Skin of body (tissue), 1 donor: ENCODE data around the gene AMBN. TPM values are rescaled to one million over a fixed set of nuclear protein-coding genes. Genes with fewer than 3 reads are reported as not detected.

Source experiments
- total RNA-seq: library from RNA; depleted of rRNA; stranded (reverse); fragments of >200 nt; gene quantifications from one replicate; pipeline ENCODE4 v1.2.3, GENCODE V29; 2014

The AMBN gene
- total RNA-seq, 1 donor from 2014 or later, result not detected

Other genes with a start within 250 kb of the AMBN start
- not detected for gene SMR3A, start 231.5 kb upstream of the AMBN start, total RNA-seq
- gene SMR3B, start 209.1 kb upstream of the AMBN start, total RNA-seq, result not detected
- not detected for gene OPRPN, start 194.3 kb upstream of the AMBN start, total RNA-seq
- not detected for gene MUC7, start 120.1 kb upstream of the AMBN start, total RNA-seq
- 0.30 TPM for gene AMTN, start 73.7 kb upstream of the AMBN start, total RNA-seq
- 0.69 TPM for gene ENAM, start 36.5 kb downstream of the AMBN start, total RNA-seq
- gene JCHAIN, start 74.3 kb downstream of the AMBN start, total RNA-seq, result 2.2 TPM
- gene UTP3, start 96.3 kb downstream of the AMBN start, total RNA-seq, result 18.8 TPM
- gene RUFY3, start 129.7 kb downstream of the AMBN start, total RNA-seq, result 75.1 TPM
- gene GRSF1, start 247.6 kb downstream of the AMBN start, total RNA-seq, result 52.6 TPM